ENCODE measurements around the gene LDLRAP1.
A peak's percentile ranks its signal among the peaks of the same experiment; 100 is the strongest.

LDLRAP1 gene

DNA sequence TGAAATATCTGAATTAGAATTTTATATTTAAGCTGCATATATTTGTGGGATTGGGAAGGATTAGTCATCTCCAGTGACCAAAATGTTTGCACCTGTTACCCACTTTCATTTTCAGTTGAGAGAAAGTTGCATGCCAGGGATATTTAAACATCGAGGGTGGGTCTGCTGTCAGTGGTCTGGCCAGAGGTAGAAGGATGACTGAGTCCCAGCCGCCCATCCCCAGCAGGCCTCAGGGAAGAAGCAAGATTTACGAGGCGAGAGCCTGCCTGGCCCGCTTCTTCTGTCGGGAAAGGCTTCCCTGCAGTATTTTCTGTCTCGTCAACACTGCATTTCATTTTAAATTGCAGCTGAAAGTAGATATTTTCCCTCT lies 71.8 kb downstream of the LDLRAP1 start:
- TF ChIP-seq, protein P1, sequence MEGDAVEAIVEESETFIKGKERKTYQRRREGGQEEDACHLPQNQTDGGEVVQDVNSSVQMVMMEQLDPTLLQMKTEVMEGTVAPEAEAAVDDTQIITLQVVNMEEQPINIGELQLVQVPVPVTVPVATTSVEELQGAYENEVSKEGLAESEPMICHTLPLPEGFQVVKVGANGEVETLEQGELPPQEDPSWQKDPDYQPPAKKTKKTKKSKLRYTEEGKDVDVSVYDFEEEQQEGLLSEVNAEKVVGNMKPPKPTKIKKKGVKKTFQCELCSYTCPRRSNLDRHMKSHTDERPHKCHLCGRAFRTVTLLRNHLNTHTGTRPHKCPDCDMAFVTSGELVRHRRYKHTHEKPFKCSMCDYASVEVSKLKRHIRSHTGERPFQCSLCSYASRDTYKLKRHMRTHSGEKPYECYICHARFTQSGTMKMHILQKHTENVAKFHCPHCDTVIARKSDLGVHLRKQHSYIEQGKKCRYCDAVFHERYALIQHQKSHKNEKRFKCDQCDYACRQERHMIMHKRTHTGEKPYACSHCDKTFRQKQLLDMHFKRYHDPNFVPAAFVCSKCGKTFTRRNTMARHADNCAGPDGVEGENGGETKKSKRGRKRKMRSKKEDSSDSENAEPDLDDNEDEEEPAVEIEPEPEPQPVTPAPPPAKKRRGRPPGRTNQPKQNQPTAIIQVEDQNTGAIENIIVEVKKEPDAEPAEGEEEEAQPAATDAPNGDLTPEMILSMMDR (IDR thresholded peaks at IDR 0.05; ENCODE audit: low read depth, low read length): no peak
- DNase-seq (ENCODE audit: low read depth in 2 of 2): no peak
- no peak overlapping the region for H3K4me3 ChIP-seq (replicated peaks in 1 of 2; ENCODE audit: low read depth in 2 of 2, low read length in 2 of 2)

DNA sequence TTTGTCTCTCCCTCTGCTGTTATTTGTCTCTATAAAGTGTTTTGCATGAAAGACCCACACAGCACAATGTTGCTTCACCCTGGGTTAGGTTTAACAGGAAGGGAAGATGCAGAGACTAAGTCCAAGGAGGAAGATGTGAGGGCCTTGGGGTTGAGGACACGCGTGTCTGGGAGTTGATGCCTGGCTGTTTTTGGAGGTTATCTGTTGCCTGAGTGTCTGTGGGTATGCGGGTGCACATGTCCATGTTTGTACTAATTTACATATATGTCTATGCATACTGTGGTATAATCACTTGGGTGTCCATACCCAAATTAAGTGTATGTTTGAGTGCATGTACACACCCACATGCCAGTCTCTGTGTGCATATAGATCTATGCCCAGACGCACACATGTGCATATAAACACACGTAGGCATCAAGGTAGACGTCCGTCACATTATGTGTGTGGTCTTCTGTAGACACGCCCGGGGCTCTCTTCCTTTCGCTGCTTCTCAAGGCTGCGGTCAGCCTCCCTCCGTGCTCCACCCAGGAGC lies 72.2 kb downstream of the LDLRAP1 start:
- DNase-seq (ENCODE audit: low read depth in 2 of 2): no peak
- TF ChIP-seq, protein P1 (IDR thresholded peaks at IDR 0.05; ENCODE audit: low read depth, low read length): no peak
- peak overlapping the region; percentile 45 to 50 for H3K4me3 ChIP-seq (replicated peaks in 1 of 2; ENCODE audit: low read depth in 2 of 2, low read length in 2 of 2)

DNA sequence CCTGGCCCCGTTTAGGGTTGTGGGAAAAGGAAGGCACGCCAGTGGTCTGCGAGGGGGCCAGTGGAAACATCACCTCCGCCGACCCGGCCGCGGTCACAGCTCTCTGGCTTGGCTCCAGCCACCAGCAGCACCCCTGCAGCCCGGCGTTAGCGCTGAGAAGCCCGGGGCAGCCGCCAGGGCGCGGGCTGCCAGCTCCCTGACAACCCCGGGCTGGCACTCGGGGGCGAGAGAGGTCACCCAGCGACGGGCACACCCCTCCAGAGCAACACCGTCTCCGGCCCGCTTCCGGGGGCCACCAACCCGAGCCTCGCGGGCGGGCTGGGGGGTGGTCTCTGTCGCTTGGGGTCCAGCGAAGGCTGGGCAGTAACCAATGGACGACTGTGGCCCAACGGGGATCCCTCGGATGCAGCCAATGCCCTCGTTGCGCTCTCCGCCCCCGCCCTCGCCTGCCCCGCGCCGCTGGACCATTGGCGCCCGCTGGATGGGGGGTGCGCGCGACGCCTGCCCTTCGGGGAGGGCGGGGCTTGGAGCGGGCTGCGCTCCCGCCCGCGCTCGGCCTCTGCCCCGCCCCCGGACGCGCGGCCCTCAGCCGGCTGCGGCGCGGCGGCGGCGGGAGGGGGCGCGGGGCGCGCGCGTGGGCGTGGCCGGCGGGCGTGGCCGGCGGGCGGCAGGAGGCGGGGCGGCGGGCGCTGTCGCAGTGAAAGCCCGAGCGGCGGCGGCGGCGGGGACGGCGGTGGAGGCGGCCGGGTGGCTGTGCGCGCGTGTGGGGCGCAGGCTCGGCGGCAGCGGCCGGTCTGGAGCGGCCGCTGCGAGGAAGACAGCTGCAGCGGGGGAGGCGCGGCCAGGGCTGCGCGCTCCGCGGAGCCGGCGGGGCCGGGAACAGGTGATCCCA lies 72.9 kb downstream of the LDLRAP1 start, which contains the start of gene MAN1C1:
Gene MAN1C1, plus strand, starts transcription at position 697 of the 892 bp plus-strand sequence. CDS start 1,007 bp downstream, outside the sequence.
- TF ChIP-seq, protein P1 (IDR thresholded peaks at IDR 0.05; ENCODE audit: low read depth, low read length): peak; percentile 11
- peak; percentile 57 to 90 for DNase-seq (ENCODE audit: low read depth in 2 of 2)

DNA sequence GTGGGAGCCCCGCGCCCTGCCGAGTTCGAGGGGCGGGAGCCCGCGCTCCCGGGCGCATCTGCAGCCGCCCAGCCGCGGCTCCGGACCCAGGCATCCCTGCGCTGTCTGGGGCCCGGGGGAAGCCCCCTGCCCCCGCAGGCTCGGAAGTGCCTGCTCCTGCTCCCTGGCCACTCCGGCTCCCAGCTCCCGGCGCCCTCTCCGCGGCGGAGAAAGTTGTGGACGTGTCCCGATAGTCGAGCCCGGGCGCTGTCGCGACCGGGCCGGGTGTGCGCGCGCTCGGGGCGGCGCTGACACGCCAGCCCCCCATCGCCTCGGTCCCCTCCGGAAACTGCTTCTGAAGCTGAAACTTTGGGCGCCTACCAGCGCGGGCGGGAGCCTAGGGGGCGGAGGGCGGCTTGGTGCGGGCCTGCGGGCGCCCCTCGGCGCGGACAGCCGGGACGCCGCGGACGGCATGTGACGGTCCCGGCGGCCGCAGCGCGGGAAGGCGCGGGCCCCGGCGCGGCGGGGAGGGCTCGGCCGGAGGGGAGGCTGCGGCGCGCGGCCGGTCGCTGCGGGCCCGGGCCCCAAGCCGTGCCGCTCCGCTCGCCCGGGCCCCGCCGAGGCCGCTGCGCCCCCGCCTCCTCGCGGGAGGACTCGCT lies 73.7 kb downstream of the LDLRAP1 start:
- TF ChIP-seq, protein P1 (IDR thresholded peaks at IDR 0.05; ENCODE audit: low read depth, low read length): no peak
- H3K4me3 ChIP-seq (replicated peaks in 1 of 2; ENCODE audit: low read depth in 2 of 2, low read length in 2 of 2): peak overlapping the region; percentile 50 to 65
- no peak for DNase-seq (ENCODE audit: low read depth in 2 of 2)

More for the DNA sequence above, 72.9 kb downstream of the LDLRAP1 start, which contains the start of gene MAN1C1:
- peak within 1 kb of the TSS; percentile 50 to 65 for H3K4me3 ChIP-seq (replicated peaks in 1 of 2; ENCODE audit: low read depth in 2 of 2, low read length in 2 of 2)

DNA sequence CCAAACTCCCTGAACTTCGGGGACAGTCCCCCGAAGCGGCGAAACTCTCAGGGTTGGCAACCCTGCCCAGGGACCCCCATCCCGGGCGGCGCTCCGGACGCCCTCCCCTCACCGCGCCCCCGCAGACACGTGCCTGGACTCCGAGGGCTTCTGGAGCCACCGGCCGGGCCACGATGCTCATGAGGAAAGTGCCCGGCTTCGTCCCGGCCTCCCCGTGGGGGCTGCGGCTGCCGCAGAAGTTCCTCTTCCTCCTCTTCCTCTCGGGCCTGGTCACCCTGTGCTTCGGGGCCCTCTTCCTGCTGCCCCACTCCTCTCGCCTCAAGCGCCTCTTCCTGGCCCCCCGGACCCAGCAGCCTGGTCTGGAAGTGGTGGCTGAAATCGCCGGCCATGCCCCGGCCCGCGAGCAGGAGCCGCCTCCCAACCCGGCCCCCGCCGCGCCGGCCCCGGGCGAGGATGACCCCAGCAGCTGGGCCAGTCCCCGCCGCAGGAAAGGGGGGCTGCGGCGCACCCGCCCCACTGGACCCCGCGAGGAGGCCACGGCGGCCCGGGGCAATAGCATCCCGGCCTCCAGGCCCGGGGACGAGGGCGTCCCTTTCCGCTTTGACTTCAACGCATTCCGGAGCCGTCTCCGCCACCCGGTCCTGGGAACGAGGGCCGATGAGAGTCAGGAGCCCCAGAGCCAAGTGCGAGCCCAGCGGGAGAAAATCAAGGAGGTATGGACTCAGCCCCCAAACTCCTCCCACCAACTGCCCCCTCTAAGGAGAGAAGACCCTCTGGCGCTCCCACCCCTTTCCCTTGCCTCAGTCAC lies 74.4 kb downstream of the LDLRAP1 start:
- peak overlapping the region; percentile 30 to 65 for H3K4me3 ChIP-seq (replicated peaks in 1 of 2; ENCODE audit: low read depth in 2 of 2, low read length in 2 of 2)
- TF ChIP-seq, protein P1 (IDR thresholded peaks at IDR 0.05; ENCODE audit: low read depth, low read length): no peak
- DNase-seq (ENCODE audit: low read depth in 2 of 2): no peak

DNA sequence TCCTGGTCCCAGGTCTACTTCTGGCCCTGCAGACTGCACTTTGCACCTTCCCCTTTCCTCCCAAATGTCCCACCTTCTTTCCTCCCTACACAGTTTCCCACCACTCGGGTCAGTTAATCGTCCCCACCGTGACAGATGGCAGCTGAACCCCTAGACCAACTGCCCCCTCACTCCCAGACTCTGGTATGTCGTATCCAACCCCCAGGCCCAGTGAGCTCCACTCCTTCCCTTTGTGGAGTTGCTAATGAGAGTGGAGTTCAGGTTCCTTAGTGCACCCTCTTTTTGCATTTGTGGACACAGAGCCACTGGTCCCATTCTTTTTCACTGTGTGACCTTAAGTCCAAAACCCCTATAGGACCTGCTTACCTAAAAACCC lies 75.0 kb downstream of the LDLRAP1 start:
- no peak for DNase-seq (ENCODE audit: low read depth in 2 of 2)
- TF ChIP-seq, protein P1 (IDR thresholded peaks at IDR 0.05; ENCODE audit: low read depth, low read length): no peak
- H3K4me3 ChIP-seq (replicated peaks in 1 of 2; ENCODE audit: low read depth in 2 of 2, low read length in 2 of 2): peak overlapping the region in 1 of 2 donors; percentile 65

Data from cardiac fibroblast (primary cell).